ENCODE measurements around the gene UBN2.

DNA sequence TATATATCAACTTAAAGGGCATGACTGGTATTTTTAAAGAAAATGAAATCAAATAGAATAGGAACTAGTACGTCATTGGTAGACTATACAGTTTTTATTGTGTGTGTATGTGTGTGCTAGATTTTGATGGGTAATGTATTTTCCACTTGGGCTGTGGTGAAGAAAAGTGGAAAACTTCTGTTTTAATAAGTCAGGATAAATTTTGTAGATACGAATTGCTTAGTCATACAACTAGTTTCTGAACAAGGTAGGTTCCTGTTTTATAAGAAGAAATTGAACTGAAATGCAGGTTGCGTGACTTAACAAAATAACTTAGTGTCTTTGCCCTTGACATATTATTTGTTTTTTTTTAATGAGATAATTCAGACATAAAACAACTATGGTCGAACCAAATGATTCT, 24.3 kb downstream of the UBN2 start:
- TF ChIP-seq SUZ12 (IDR thresholded peaks at IDR 0.05) (no peak), ELF4 (IDR thresholded peaks at IDR 0.05) (no peak), CTBP1 (IDR thresholded peaks at IDR 0.05; ENCODE audit: borderline replicate concordance) (no peak), FOXA1 (IDR thresholded peaks at IDR 0.05) (no peak), ZNF384 (IDR thresholded peaks at IDR 0.05) (no peak)
